G401.6 (cell line): ENCODE measurements around the gene ATP4A.

ENCODE experiments used
- FAIRE-seq: peaks from 2 replicates; lab custom pipeline; 2012; peaks lifted over from hg19 to GRCh38; lab: Jason Lieb, UNC

Gene ATP4A

GRCh38 chr19:35524181-35524837 lies 39.1 kb downstream of the ATP4A start:
- no peak for FAIRE-seq

GRCh38 chr19:35522745-35523327 lies 40.6 kb downstream of the ATP4A start:
- FAIRE-seq = no peak

GRCh38 chr19:35521124-35521743 lies 42.2 kb downstream of the ATP4A start:
- no peak for FAIRE-seq

GRCh38 chr19:35519291-35519690 lies 44.2 kb downstream of the ATP4A start:
- peak; percentile 73 for FAIRE-seq

GRCh38 chr19:35518313-35518712 lies 45.1 kb downstream of the ATP4A start:
- peak; percentile 98 for FAIRE-seq

GRCh38 chr19:35517342-35517741 lies 46.1 kb downstream of the ATP4A start:
- no peak for FAIRE-seq

- no peak for FAIRE-seq
Observed at GRCh38 chr19:35516310-35516709, 47.1 kb downstream of the ATP4A start.

- no peak for FAIRE-seq
Observed at GRCh38 chr19:35514282-35514809, 49.1 kb downstream of the ATP4A start.

- FAIRE-seq = peak; percentile 95
Observed at GRCh38 chr19:35513628-35514281, 49.7 kb downstream of the ATP4A start, which contains the start of gene DMKN. DMKN (minus strand) TSS chr19:35513649; CDS start chr19:35513475, 174 bp downstream.

GRCh38 chr19:35512831-35513627 lies 50.4 kb downstream of the ATP4A start:
- FAIRE-seq = no peak

- no peak for FAIRE-seq
Observed at GRCh38 chr19:35511337-35511736, 52.1 kb downstream of the ATP4A start.

- FAIRE-seq = no peak
Observed at GRCh38 chr19:35510626-35510964, 52.9 kb downstream of the ATP4A start.

GRCh38 chr19:35509861-35510625 lies 53.4 kb downstream of the ATP4A start:
- peak; percentile 95 for FAIRE-seq

GRCh38 chr19:35509018-35509652 lies 54.3 kb downstream of the ATP4A start:
- peak; percentile 80 for FAIRE-seq

GRCh38 chr19:35508129-35508528 lies 55.3 kb downstream of the ATP4A start:
- no peak for FAIRE-seq

- no peak for FAIRE-seq
Observed at GRCh38 chr19:35507561-35507960, 55.9 kb downstream of the ATP4A start.

GRCh38 chr19:35506011-35506410 lies 57.4 kb downstream of the ATP4A start:
- no peak for FAIRE-seq

- FAIRE-seq = no peak
Observed at GRCh38 chr19:35502751-35503150, 60.7 kb downstream of the ATP4A start.

GRCh38 chr19:35501684-35502083 lies 61.8 kb downstream of the ATP4A start:
- no peak for FAIRE-seq

- no peak for FAIRE-seq
Observed at GRCh38 chr19:35500611-35501010, 62.8 kb downstream of the ATP4A start.
